T-helper 17 cell (primary cell): ENCODE data around the gene SLC25A11. TPM values are rescaled to one million over a fixed set of nuclear protein-coding genes. Genes with fewer than 3 reads are reported as not detected.
A peak's percentile ranks its signal among the peaks of the same experiment; 100 is the strongest.

ENCODE experiments used
- ATAC-seq: fragments of 150-1000 bp; cut with Tn5 transposase; 2 replicates; pipeline ENCODE4 v1.10.0; 2021; ENCODE audit warnings: mild to moderate bottlenecking, moderate library complexity
- DNase-seq, 3 donors: peaks; one replicate each; pipeline versions ENCODE4 v3.0.0 to v3.0.0-alpha.2; 2020 to 2021
- H3K9me3 ChIP-seq: one replicate; pipeline ENCODE4 v1.7.0; 2013; ENCODE audit warnings: low read length, mild to moderate bottlenecking; ENCODE audit not compliant: control insufficient read depth, poor library complexity, severe bottlenecking
- H3K27ac Mint-ChIP-seq: one replicate; pipeline ENCODE4 v1.8.0; 2022; ENCODE audit warnings: mild to moderate bottlenecking, moderate library complexity, mixed read lengths
- H3K27me3 Mint-ChIP-seq: one replicate; pipeline ENCODE4 v1.8.0; 2022; ENCODE audit warnings: mixed read lengths
- H3K36me3 Mint-ChIP-seq: one replicate; pipeline ENCODE4 v1.8.0; 2022; ENCODE audit warnings: low read depth, mixed read lengths
- H3K4me1 Mint-ChIP-seq: one replicate; pipeline ENCODE4 v1.8.0; 2022; ENCODE audit warnings: mild to moderate bottlenecking, mixed read lengths
- H3K4me3 Mint-ChIP-seq: one replicate; pipeline ENCODE4 v1.8.0; 2022; ENCODE audit warnings: mild to moderate bottlenecking, moderate library complexity, mixed read lengths
- total RNA-seq, 4 donors: library from RNA in 2 of 4; stranded (reverse) in 2 of 4; gene quantifications; one replicate each; pipeline ENCODE4 v1.2.3 and lab custom pipeline; 2022 to 2026

SLC25A11 gene
- total RNA-seq, 2 donors from 2014 or later: 26.2 to 26.4 TPM

DNA sequence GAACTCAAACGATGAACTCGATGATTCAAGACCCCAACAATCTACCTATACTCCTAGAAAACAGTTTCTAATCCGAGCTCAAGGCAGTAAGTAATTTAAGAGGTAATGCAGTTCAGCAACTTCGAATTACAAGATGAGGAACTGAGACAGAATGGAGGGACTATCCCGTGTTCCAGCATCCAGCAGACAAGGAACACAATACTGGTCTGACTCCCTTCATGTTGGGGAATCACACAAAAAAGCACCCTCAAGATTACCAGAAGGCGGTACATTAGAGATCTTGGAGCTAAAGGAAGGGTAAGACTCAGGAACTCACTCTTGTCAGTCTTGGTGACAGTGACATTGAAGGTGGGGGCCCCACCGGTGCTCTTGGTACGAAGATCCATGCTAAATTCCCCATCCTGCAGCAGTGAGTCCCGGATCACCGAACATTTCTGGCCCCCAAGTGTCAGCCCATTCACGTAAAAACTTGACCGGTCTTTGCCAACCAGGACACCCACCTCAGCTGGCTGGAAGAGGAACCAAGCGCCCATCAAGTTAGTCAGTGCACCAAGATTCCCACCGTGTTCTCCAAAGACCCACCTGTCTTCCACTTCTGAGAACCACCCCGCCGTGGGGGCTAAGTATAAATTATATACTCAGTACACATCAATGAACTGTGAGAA is 6.6 kb upstream of the SLC25A11 start:
- no peaks in the 10 kb centered on the region for H3K9me3 ChIP-seq
- no peaks in the 10 kb centered on the region for H3K27me3 Mint-ChIP-seq
- ATAC-seq: no peak
- H3K27ac Mint-ChIP-seq: peak overlapping the region; percentile 93
- peaks cover 22% of the 10 kb centered on the region for H3K36me3 Mint-ChIP-seq
- H3K4me3 Mint-ChIP-seq: peak overlapping the region; percentile 100
- no peak for DNase-seq
- H3K4me1 Mint-ChIP-seq: peaks cover 61% of the 10 kb centered on the region

DNA sequence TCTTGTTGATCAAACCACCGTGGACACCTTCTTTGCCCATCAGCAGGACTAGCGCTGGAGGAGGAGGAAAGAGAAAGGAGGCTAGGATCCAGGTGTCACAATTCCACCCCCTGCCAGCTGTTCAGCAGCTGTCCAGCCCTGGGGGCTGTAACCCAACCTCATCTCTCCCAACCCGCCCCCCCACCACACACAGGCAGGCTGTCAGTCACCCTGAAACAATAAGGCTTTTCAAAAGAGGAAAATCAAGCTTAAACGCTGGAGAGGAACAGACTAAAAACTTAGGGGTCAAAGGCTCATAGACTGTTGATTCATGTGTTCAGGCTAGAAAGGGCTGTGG is 6.1 kb upstream of the SLC25A11 start:
- Mint-ChIP-seq H3K36me3 (peaks cover 26% of the 10 kb centered on the region), H3K4me1 (peaks cover 63% of the 10 kb centered on the region), H3K27ac (peak overlapping the region; percentile 93), H3K27me3 (no peaks in the 10 kb centered on the region), H3K4me3 (peak overlapping the region; percentile 100)
- no peak for ATAC-seq
- H3K9me3 ChIP-seq: no peaks in the 10 kb centered on the region
- DNase-seq: no peak

DNA sequence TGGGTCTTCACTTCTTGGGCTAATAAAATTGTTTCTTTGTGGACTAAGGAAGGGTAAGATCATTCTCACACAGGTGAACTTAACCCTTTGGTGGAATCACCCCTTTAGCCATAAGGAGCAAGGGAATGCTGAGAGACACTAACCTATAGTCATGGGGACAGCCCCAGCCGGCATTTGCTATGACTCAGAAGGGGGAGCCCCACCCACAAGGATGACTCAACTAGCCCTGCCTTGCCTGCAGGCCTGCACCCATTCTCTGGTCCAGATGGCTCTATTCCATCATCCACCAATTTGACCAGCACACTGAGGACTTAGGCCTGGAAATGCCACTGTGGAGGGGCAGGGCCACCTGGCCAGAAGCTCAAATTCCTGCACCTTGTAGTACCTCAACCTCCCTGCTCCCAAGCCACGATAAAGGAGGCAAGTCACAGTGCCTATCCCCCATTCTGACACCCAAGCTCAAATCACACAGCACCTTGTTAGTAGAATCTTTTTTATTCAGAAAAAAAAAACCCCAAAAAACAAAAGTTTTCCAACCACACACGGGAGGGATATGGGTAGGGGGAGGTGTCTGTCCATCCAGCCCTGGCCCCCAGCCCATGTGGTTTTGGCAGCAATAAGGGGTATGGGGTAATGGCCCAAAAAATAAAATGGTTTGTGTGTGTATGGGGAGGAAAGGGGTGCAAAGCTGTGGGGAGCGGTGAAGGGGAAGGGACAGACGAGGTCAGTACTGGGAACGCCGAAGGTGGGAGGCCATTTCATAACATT is 5.5 kb upstream of the SLC25A11 start:
- peaks cover 58% of the 10 kb centered on the region for H3K4me1 Mint-ChIP-seq
- peak overlapping the region; percentile 100 for H3K4me3 Mint-ChIP-seq
- DNase-seq (peak; percentile 48 to 61 (median 54)), ATAC-seq (peak; percentile 40)
- peak overlapping the region; percentile 93 for H3K27ac Mint-ChIP-seq
- H3K36me3 Mint-ChIP-seq: peaks cover 26% of the 10 kb centered on the region
- H3K9me3 ChIP-seq: no peaks in the 10 kb centered on the region
- H3K27me3 Mint-ChIP-seq: no peaks in the 10 kb centered on the region

DNA sequence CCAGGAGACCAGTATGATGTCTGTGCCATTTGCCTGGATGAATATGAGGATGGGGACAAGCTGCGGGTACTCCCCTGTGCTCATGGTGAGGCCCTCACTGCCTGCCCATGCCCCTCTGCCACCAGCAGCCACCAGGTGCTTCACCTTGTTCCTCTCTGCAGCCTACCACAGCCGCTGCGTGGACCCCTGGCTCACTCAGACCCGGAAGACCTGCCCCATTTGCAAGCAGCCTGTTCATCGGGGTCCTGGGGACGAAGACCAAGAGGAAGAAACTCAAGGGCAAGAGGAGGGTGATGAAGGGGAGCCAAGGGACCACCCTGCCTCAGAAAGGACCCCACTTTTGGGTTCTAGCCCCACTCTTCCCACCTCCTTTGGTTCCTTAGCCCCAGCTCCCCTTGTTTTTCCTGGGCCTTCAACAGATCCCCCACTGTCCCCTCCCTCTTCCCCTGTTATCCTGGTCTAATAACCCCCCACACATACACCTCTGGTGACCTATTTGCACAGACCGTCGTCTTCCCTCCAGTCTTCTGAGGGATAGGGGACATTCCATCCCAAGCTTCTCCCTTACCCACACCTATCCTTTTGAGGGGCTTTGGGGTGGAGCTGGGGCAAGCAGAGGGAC is 4.8 kb upstream of the SLC25A11 start:
- H3K27me3 Mint-ChIP-seq: no peaks in the 10 kb centered on the region
- H3K36me3 Mint-ChIP-seq: peaks cover 28% of the 10 kb centered on the region
- ATAC-seq (no peak), DNase-seq (no peak)
- peak overlapping the region; percentile 93 for H3K27ac Mint-ChIP-seq
- peaks cover 59% of the 10 kb centered on the region for H3K4me1 Mint-ChIP-seq
- H3K9me3 ChIP-seq: no peaks in the 10 kb centered on the region
- H3K4me3 Mint-ChIP-seq: peak overlapping the region; percentile 100

DNA sequence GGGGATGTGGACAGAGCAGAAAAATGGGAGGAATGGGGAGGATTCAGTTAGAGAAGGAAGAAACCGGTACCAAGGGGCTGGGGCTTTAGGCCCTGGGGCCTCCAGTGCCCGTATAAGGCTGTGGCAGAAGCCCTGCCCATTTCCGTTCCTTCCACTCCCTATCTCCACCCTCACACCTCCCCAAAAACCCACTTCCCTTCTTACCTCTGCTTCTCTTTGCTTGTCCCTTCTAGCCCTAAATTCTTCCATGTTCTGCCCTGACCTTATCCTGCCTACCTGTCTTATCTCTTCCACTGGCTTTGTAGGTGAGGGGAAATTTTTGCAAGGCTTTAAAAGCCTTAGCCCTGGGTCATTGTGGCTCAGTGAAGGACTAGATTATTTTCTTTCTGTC is 4.3 kb upstream of the SLC25A11 start:
- H3K9me3 ChIP-seq: no peaks in the 10 kb centered on the region
- peaks cover 28% of the 10 kb centered on the region for H3K36me3 Mint-ChIP-seq
- H3K4me1 Mint-ChIP-seq: peaks cover 61% of the 10 kb centered on the region
- DNase-seq (peak in 1 of 3 donors; percentile 45), ATAC-seq (no peak)
- peak overlapping the region; percentile 93 for H3K27ac Mint-ChIP-seq
- no peaks in the 10 kb centered on the region for H3K27me3 Mint-ChIP-seq
- peak overlapping the region; percentile 100 for H3K4me3 Mint-ChIP-seq

DNA sequence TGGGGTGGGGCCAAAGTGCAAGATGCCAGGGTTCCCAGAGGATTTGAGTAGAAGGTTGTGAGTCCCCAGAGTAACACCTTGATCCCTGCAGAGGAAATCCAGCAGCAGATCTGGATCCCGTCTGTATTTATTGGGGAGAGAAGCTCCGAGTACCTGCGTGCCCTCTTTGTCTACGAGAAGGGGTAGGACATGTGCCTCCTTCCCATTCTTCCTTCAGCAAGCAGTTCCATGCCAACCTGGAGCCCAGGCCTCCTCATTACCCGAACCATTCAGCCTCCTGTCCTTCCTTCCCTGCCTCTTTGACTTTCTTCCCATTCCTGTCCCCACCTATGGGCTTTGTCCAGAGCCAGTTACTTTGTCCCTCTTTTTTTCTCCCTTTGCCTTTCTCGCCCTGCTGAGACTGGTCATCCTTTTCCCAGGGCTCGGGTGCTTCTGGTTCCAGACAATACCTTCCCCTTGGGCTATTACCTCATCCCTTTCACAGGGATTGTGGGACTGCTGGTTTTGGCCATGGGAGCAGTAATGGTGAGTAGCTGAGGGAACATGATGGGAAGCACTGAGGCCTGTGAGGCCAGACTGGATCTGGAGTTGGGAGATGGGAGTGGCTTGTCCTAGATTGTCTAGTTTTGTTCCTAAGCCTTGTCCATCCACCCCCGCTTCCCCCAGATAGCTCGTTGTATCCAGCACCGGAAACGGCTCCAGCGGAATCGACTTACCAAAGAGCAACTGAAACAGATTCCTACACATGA is 3.1 kb upstream of the SLC25A11 start:
- no peaks in the 10 kb centered on the region for H3K9me3 ChIP-seq
- Mint-ChIP-seq H3K4me1 (peaks cover 65% of the 10 kb centered on the region), H3K27me3 (no peaks in the 10 kb centered on the region), H3K36me3 (peaks cover 28% of the 10 kb centered on the region), H3K4me3 (peak overlapping the region; percentile 100), H3K27ac (peak overlapping the region; percentile 97)
- no peak for DNase-seq
- no peak for ATAC-seq

DNA sequence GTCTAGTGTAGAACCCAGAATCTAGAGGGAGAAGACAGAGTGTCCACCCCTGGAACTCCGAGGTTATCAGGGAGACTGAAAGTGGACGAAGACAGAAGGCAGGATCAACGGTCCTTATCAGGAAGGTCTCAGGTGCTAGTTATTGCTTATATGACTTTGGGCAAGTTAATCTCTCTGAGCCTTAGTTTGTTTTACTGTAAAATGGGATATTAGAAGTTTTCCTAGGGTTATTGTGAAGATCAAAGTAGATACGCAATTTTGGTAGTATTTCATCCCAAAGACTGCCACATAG is 1.4 kb upstream of the SLC25A11 start:
- H3K9me3 ChIP-seq: no peaks in the 10 kb centered on the region
- Mint-ChIP-seq H3K4me3 (peak overlapping the region; percentile 99), H3K27me3 (no peaks in the 10 kb centered on the region), H3K36me3 (peaks cover 21% of the 10 kb centered on the region), H3K27ac (peak overlapping the region; percentile 97), H3K4me1 (peaks cover 59% of the 10 kb centered on the region)
- ATAC-seq (no peak), DNase-seq (no peak)

DNA sequence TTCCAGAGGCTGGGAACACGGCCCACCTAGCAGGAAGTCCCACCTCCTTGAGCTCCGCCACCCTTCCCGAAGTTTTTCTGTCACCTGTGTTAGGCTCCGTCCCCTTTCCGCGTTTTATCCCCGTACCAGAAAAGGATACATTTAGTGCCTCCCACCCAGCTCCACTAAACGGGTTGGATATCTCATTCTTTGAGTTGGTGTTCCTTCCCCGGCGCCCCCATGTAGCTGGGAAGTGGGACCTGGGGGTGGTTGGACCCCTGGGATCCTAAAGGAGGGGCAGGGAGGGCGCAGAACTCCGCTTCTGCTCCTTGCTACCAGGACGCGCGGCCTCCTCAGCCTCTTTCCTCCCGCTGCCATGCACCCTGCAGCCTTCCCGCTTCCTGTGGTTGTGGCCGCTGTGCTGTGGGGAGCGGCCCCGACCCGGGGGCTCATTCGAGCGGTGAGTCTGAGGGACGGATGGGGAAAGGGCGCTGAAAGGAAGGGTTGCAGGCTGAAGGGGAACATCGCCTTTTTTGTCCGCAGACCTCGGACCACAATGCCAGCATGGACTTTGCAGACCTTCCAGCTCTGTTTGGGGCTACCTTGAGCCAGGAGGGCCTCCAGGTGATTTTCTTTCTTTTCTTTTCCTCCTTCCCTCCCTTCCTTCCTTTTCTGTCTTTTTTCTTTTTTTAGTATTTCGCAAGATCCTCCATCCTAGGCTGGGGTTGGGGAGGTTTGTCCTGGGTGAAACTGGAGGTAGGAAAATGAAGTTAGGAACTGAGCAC is 891 bp upstream of the SLC25A11 start:
- H3K9me3 ChIP-seq: no peaks in the 10 kb centered on the region
- peak overlapping the region; percentile 97 for H3K27ac Mint-ChIP-seq
- peak; percentile 26 to 35 (median 29) for DNase-seq
- H3K4me1 Mint-ChIP-seq: peaks cover 60% of the 10 kb centered on the region
- ATAC-seq: no peak
- no peaks in the 10 kb centered on the region for H3K27me3 Mint-ChIP-seq
- peak overlapping the region; percentile 99 for H3K4me3 Mint-ChIP-seq
- peaks cover 21% of the 10 kb centered on the region for H3K36me3 Mint-ChIP-seq

DNA sequence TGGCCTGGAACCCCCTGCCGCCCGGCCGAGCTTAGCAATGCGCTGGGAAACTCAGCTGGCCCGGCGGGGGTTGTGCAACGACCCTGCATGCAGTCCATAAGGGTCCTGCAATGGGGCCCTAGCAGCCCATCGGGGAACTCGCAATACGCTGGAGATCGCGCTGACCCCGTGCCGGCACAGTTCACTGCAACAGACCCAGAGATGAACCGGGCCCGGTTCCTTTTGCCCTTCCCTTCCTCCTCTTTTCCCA is 375 bp downstream of the SLC25A11 start:
- peak; percentile 3 for ATAC-seq
- H3K9me3 ChIP-seq: no peaks in the 10 kb centered on the region
- Mint-ChIP-seq H3K4me1 (peaks cover 49% of the 10 kb centered on the region), H3K27me3 (no peaks in the 10 kb centered on the region), H3K4me3 (peak overlapping the region; percentile 99), H3K36me3 (peaks cover 13% of the 10 kb centered on the region), H3K27ac (peak overlapping the region; percentile 97)
- no peak for DNase-seq

DNA sequence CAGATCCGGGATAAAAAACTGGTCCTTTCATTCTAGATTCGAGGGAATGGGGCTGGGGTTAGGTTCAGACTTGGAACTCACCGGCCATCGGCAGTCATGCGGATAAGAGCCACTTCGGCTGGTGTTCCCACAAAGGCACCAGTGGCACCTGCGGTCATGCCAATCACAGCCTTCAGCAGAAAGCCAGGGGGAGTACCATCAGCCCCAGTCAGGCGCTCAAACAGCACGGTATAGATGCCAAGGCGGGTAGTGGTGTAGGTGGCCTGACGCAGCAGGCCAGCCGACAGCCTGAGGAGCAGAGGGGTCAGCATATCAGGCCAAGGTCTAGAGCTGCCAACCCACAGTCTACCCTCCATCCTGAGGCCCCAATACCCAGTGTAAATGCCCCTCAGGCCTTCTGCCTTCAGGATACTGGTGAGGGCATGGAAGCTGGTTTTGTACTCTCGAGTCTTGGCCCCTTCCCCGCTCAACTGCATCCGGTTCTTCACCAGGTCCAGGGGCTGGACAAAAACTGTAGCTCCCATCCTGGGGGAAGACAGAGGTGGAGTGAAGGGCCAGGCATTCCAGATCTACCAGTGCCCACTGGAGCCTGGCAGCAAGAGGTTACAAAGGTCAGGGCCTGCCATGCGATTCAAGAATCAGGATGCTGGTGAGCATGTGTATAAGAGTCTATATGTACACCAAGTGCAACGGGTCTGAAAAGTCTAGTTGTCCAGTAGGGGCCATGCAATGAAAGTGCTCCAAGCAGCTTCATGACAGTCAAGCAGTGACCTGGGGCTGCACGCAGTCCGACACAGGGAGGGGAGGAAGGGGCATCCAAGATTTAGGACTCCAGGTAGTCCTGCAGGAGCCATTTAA is 929 bp downstream of the SLC25A11 start:
- Mint-ChIP-seq H3K36me3 (peaks cover 10% of the 10 kb centered on the region), H3K27me3 (no peaks in the 10 kb centered on the region), H3K4me3 (peak overlapping the region; percentile 99), H3K27ac (peak overlapping the region; percentile 97), H3K4me1 (peaks cover 49% of the 10 kb centered on the region)
- ATAC-seq (no peak), DNase-seq (no peak)
- H3K9me3 ChIP-seq: no peaks in the 10 kb centered on the region

DNA sequence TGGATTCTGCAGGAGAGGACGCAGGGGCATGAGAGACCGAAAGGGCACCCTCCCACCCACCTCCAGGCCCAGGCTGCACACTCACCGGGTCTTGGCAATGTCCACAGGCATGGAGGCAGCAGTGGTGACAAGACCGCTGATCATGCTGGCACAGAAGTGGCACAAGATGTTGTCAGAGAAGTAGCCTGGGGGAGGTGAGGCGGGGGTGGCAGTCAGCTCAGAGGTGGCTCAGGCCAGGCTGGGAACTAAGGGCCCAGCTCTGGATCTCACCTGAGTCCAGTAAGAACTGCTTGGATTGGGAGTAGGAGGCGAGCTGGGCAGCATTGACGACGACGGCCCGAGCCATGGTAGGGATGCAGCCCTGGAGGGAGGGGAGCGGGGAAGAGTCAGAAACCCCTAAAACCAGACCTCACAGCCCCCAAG is 1.8 kb downstream of the SLC25A11 start:
- ATAC-seq (no peak), DNase-seq (no peak)
- peaks cover 10% of the 10 kb centered on the region for H3K36me3 Mint-ChIP-seq
- no peaks in the 10 kb centered on the region for H3K27me3 Mint-ChIP-seq
- H3K27ac Mint-ChIP-seq: no peak overlapping the region
- peaks cover 49% of the 10 kb centered on the region for H3K4me1 Mint-ChIP-seq
- peak overlapping the region; percentile 99 for H3K4me3 Mint-ChIP-seq
- no peaks in the 10 kb centered on the region for H3K9me3 ChIP-seq

DNA sequence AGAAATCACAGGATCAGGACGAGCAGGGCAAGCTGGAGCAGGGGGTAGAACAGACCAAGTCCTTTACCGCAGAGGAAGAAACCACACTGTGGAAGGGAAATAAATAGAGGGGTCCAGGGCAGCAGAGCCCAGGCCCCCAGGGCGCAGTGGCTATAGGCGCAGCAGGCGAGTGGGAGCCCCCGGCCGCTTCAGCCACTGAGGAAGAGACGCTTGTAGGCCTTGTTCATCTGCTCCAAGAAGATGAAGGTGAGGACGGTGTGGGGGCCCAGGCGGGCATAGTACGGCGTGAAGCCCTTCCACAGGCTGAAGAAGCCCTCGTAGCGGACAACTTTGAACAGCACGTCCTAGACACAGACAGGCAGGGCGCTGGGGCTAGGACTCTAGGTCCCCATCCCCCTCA is 2.3 kb downstream of the SLC25A11 start:
- peaks cover 45% of the 10 kb centered on the region for H3K4me1 Mint-ChIP-seq
- ATAC-seq (no peak), DNase-seq (no peak)
- peaks cover 10% of the 10 kb centered on the region for H3K36me3 Mint-ChIP-seq
- H3K4me3 Mint-ChIP-seq: peak overlapping the region; percentile 28
- no peaks in the 10 kb centered on the region for H3K27me3 Mint-ChIP-seq
- H3K27ac Mint-ChIP-seq: no peak overlapping the region
- no peaks in the 10 kb centered on the region for H3K9me3 ChIP-seq
